Upper lobe of left lung (tissue), 4 donors: ENCODE results near the gene MAP6.

Experiments used
- EP300 ChIP-seq, 4 donors: sonication (generic); formaldehyde crosslinking; IDR thresholded peaks; one replicate each; pipeline ENCODE4 v1.5.1; 2017; ENCODE audit warnings: antibody characterized with exemption in 4 of 4, control low read depth in 2 of 4
- POLR2A ChIP-seq, 4 donors: fragments of 450-650 bp; IDR thresholded peaks; one replicate each; pipeline ENCODE4 v1.5.1; 2016 to 2017; ENCODE audit warnings: antibody characterized with exemption in 4 of 4, mild to moderate bottlenecking in 2 of 4
- POLR2AphosphoS5 ChIP-seq, 2 donors: sonication (generic); formaldehyde crosslinking; IDR thresholded peaks; one replicate each; pipeline ENCODE4 v1.5.1; 2017; ENCODE audit warnings: antibody characterized with exemption in 2 of 2
- TF ChIP-seq, protein P1 (sequence below), 6 experiments: fragments of 450-650 bp in 4 of 6; fragments of 200-600 bp in 2 of 6; sonication (generic) in 2 of 6; IDR thresholded peaks; one replicate each; pipeline ENCODE4 v1.5.1; 2016 to 2019; ENCODE audit warnings: antibody characterized with exemption in 6 of 6

DNA sequence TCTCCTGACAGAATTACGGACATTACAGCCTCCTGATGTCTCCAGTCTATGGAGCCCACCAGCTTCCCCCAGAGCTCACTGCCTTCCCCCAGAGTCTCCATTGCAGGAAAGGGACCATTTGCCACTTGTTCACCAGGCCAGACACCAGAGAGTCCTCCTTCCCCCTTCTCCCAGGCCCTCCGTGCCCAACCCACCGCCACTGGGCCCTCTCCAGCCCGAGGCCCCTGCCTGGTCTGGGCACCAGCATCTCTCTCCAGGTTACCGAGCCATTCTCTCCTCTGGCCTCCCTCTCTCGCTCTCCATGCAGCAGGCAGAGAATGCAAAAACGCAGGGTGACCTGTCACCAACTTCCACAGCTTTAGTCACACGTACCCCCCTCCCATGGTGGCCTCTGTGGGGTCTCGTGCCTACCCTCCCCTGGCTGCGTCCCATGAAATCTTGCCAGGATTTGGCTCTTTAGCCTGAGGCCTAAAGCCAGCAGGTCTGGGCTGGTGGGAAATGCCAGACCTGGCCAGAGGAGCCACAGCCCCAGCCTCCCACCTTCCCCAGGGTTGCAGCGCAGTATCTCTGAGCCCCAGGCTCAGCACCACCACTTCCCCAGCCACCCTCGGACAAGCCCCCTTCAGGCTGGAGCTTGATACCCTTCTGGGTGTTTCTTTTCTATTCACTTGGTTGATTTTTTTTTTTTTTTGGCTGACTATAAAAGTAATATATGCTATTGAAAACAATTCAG, 113.6 kb downstream of the MAP6 start:
- TF ChIP-seq, protein P1, sequence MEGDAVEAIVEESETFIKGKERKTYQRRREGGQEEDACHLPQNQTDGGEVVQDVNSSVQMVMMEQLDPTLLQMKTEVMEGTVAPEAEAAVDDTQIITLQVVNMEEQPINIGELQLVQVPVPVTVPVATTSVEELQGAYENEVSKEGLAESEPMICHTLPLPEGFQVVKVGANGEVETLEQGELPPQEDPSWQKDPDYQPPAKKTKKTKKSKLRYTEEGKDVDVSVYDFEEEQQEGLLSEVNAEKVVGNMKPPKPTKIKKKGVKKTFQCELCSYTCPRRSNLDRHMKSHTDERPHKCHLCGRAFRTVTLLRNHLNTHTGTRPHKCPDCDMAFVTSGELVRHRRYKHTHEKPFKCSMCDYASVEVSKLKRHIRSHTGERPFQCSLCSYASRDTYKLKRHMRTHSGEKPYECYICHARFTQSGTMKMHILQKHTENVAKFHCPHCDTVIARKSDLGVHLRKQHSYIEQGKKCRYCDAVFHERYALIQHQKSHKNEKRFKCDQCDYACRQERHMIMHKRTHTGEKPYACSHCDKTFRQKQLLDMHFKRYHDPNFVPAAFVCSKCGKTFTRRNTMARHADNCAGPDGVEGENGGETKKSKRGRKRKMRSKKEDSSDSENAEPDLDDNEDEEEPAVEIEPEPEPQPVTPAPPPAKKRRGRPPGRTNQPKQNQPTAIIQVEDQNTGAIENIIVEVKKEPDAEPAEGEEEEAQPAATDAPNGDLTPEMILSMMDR (IDR thresholded peaks at IDR 0.05), result no peak
- no peak for TF ChIP-seq POLR2A (IDR thresholded peaks at IDR 0.05)
- no peak for TF ChIP-seq EP300 (IDR thresholded peaks at IDR 0.05)
- no peak for TF ChIP-seq POLR2AphosphoS5 (IDR thresholded peaks at IDR 0.05)
